NCI-H128 (cell line): Measurements from ENCODE around the gene CCDC91.
"Not testable (repeated sequence)": the region's sequence is repeated elsewhere in the genome, so short reads cannot be mapped to it uniquely, and the experiment has no call there.

Experiments used
- DNase-seq: peaks from one replicate; lab custom pipeline; 2025; ENCODE audit not compliant: unreplicated experiment; lab: John Stamatoyannopoulos, UW

Gene CCDC91

GRCh38 chr12:28278960-28279359 is 88.7 kb downstream of the CCDC91 start:
- DNase-seq: no peak

- DNase-seq: no peak
These were observed 96.1 kb downstream of the CCDC91 start for GRCh38 chr12:28286352-28286751.

- DNase-seq: no peak
These were observed 100.0 kb downstream of the CCDC91 start for GRCh38 chr12:28290262-28290661.

GRCh38 chr12:28292699-28293098 is 102.4 kb downstream of the CCDC91 start:
- no peak for DNase-seq

- DNase-seq: no peak
These were observed 104.0 kb downstream of the CCDC91 start for GRCh38 chr12:28294300-28294699.

- DNase-seq: no peak
These were observed 106.0 kb downstream of the CCDC91 start for GRCh38 chr12:28296287-28296686.

- DNase-seq: no peak
These were observed 112.9 kb downstream of the CCDC91 start for GRCh38 chr12:28303192-28303591.

- DNase-seq: no peak
These were observed 116.3 kb downstream of the CCDC91 start for GRCh38 chr12:28306535-28306934.

GRCh38 chr12:28308891-28309290 is 118.6 kb downstream of the CCDC91 start:
- DNase-seq: no peak

GRCh38 chr12:28313631-28314030 is 123.4 kb downstream of the CCDC91 start:
- DNase-seq: no peak

- no peak for DNase-seq
These were observed 125.8 kb downstream of the CCDC91 start for GRCh38 chr12:28316049-28316448.

- DNase-seq: no peak
These were observed 128.0 kb downstream of the CCDC91 start for GRCh38 chr12:28318273-28318672.

- no peak for DNase-seq
These were observed 130.1 kb downstream of the CCDC91 start for GRCh38 chr12:28320353-28320752.

GRCh38 chr12:28327722-28328121 is 137.5 kb downstream of the CCDC91 start:
- no peak for DNase-seq

GRCh38 chr12:28328967-28329366 is 138.7 kb downstream of the CCDC91 start:
- no peak for DNase-seq

GRCh38 chr12:28329727-28330126 is 139.5 kb downstream of the CCDC91 start:
- DNase-seq: not testable (repeated sequence)

GRCh38 chr12:28330232-28330631 is 140.0 kb downstream of the CCDC91 start:
- DNase-seq: not testable (repeated sequence)

- DNase-seq: no peak
These were observed 140.9 kb downstream of the CCDC91 start for GRCh38 chr12:28331130-28331529.

GRCh38 chr12:28340261-28341045 is 150.2 kb downstream of the CCDC91 start:
- no peak for DNase-seq

- DNase-seq: no peak
These were observed 153.5 kb downstream of the CCDC91 start for GRCh38 chr12:28343713-28344112.

- no peak for DNase-seq
These were observed 156.3 kb downstream of the CCDC91 start for GRCh38 chr12:28346567-28346966.

GRCh38 chr12:28349196-28349595 is 158.9 kb downstream of the CCDC91 start:
- DNase-seq: no peak

GRCh38 chr12:28350502-28350901 is 160.2 kb downstream of the CCDC91 start:
- DNase-seq: no peak
